Neuronal stem cell (in vitro differentiated cells): Measurements from ENCODE around the gene CHD2.
"Not testable (repeated sequence)": the region's sequence is repeated elsewhere in the genome, so short reads cannot be mapped to it uniquely, and the experiment has no call there.

Experiments
- DNase-seq: peaks from one replicate; pipeline ENCODE4 v3.0.0-alpha.2; 2013; ENCODE audit warnings: low spot score
- H2AFZ ChIP-seq: one replicate; pipeline ENCODE4 v1.6.1; 2013; ENCODE audit warnings: mild to moderate bottlenecking, low read length, inconsistent platforms
- H2AK5ac ChIP-seq: 2 replicates; pipeline ENCODE4 v1.6.1; 2013; ENCODE audit warnings: low read depth, mild to moderate bottlenecking, inconsistent platforms, low read length, moderate library complexity, mixed read lengths
- H2BK120ac ChIP-seq: 2 replicates; pipeline ENCODE4 v1.6.1; 2013; ENCODE audit warnings: low read depth, mild to moderate bottlenecking, inconsistent platforms, low read length, moderate library complexity, mixed read lengths
- H2BK12ac ChIP-seq: one replicate; pipeline ENCODE4 v1.6.1; 2013; ENCODE audit warnings: low read length, inconsistent platforms
- H2BK15ac ChIP-seq: 2 replicates; pipeline ENCODE4 v1.6.1; 2013; ENCODE audit warnings: mild to moderate bottlenecking, low read length, inconsistent platforms, mixed read lengths
- H2BK5ac ChIP-seq: one replicate; pipeline ENCODE4 v1.6.1; 2013; ENCODE audit warnings: inconsistent platforms, mild to moderate bottlenecking, low read length, moderate library complexity
- H3K14ac ChIP-seq: one replicate; pipeline ENCODE4 v1.6.1; 2013; ENCODE audit warnings: low read length, inconsistent platforms
- H3K18ac ChIP-seq: 2 replicates; pipeline ENCODE4 v1.6.1; 2013; ENCODE audit warnings: low read length, inconsistent platforms
- H3K23ac ChIP-seq: 2 replicates; pipeline ENCODE4 v1.6.1; 2013; ENCODE audit warnings: low read depth, mild to moderate bottlenecking, mixed read lengths, low read length, inconsistent platforms; ENCODE audit not compliant: poor library complexity
- H3K27ac ChIP-seq: replicated peaks from 3 replicates; pipeline ENCODE4 v1.5.1; 2013; ENCODE audit warnings: low read length, inconsistent platforms
- H3K27me3 ChIP-seq, 3 experiments: 2 replicates each; pipeline ENCODE4 v1.6.1; 2013; ENCODE audit warnings: low read length in 3 of 3, mild to moderate bottlenecking in 2 of 3, inconsistent platforms in 1 of 3, low read depth in 1 of 3, mixed read lengths in 1 of 3, moderate library complexity in 1 of 3; ENCODE audit not compliant: control insufficient read depth in 3 of 3, insufficient read depth in 3 of 3
- H3K36me3 ChIP-seq, 2 donors: replicated peaks in 1 of 2; 2 replicates each; pipeline ENCODE4 v1.6.1; 2013; ENCODE audit warnings: low read length in 2 of 2; ENCODE audit not compliant: control insufficient read depth in 2 of 2, insufficient read depth in 2 of 2
- H3K4ac ChIP-seq: 2 replicates; pipeline ENCODE4 v1.6.1; 2013; ENCODE audit warnings: inconsistent platforms, mild to moderate bottlenecking, low read length, moderate library complexity
- H3K4me1 ChIP-seq, 2 donors: 1 replicate in 1 of 2; 2 replicates in 1 of 2; pipeline ENCODE4 v1.6.1; 2013; ENCODE audit warnings: low read length in 2 of 2, low read depth in 1 of 2; ENCODE audit not compliant: control insufficient read depth in 2 of 2, insufficient read depth in 1 of 2
- H3K4me2 ChIP-seq: one replicate; pipeline ENCODE4 v1.6.1; 2013; ENCODE audit warnings: mild to moderate bottlenecking, low read length, inconsistent platforms; ENCODE audit not compliant: insufficient read depth, poor library complexity, severe bottlenecking
- H3K4me3 ChIP-seq, 2 donors: 2 replicates each; pipeline ENCODE4 v1.5.1; 2013; ENCODE audit warnings: low read length in 2 of 2, mild to moderate bottlenecking in 2 of 2, inconsistent platforms in 1 of 2, moderate library complexity in 1 of 2
- H3K79me1 ChIP-seq: one replicate; pipeline ENCODE4 v1.6.1; 2013; ENCODE audit warnings: low read depth, mild to moderate bottlenecking, inconsistent platforms, low read length, moderate library complexity
- H3K9ac ChIP-seq: one replicate; pipeline ENCODE4 v1.6.1; 2013; ENCODE audit warnings: mild to moderate bottlenecking, low read depth, low read length, inconsistent platforms; ENCODE audit not compliant: poor library complexity
- H3K9me3 ChIP-seq, 2 donors: replicated peaks in 1 of 2; 2 replicates each; pipeline versions ENCODE3 to v1.6.1; 2013; ENCODE audit warnings: low read length in 2 of 2, mild to moderate bottlenecking in 2 of 2, inconsistent platforms in 1 of 2, low read depth in 1 of 2, mixed read lengths in 1 of 2, moderate library complexity in 1 of 2; ENCODE audit not compliant: control insufficient read depth in 2 of 2, insufficient read depth in 1 of 2
- H4K8ac ChIP-seq: one replicate; pipeline ENCODE4 v1.6.1; 2013; ENCODE audit warnings: low read depth, mild to moderate bottlenecking, inconsistent platforms, low read length, moderate library complexity
- H4K91ac ChIP-seq: one replicate; pipeline ENCODE4 v1.6.1; 2013; ENCODE audit warnings: low read length, low read depth, mild to moderate bottlenecking, inconsistent platforms; ENCODE audit not compliant: poor library complexity
- WGBS, 2 donors: extraction: QIAGEN DNeasy Blood & Tissue Kit; methylation state at CpG; one replicate each; pipeline ENCODE4 v1.1.7; 2013; ENCODE audit warnings: missing lambda C conversion rate in 2 of 2, mixed read lengths in 1 of 2; ENCODE audit not compliant: insufficient read length in 2 of 2, insufficient replicate concordance in 1 of 2; ENCODE audit errors: extremely low coverage in 2 of 2; 5-methylcytosine and 5-hydroxymethylcytosine counted together

Gene CHD2

GRCh38 chr15:92869263-92869940 is 30.7 kb upstream of the CHD2 start:
- no peak for DNase-seq
- no peak overlapping the region for H2BK5ac ChIP-seq

GRCh38 chr15:92870010-92870591 is 30.0 kb upstream of the CHD2 start:
- H2BK15ac ChIP-seq: no peak overlapping the region
- no peaks in the 10 kb centered on the region for H3K79me1 ChIP-seq
- no peak for DNase-seq
- no peak overlapping the region for H2BK5ac ChIP-seq
- H3K36me3 ChIP-seq: no peaks in the 10 kb centered on the region
- H3K4me3 ChIP-seq: no peak overlapping the region
- H3K4me1 ChIP-seq: no peaks in the 10 kb centered on the region
- H3K4ac ChIP-seq: no peak overlapping the region
- H3K23ac ChIP-seq: no peak overlapping the region
- H3K18ac ChIP-seq: no peak overlapping the region
- H3K27me3 ChIP-seq: peaks cover 0 to 3% (median 0%) of the 10 kb centered on the region in 3 experiments
- no peak overlapping the region for H4K91ac ChIP-seq
- no peak overlapping the region for H3K14ac ChIP-seq
- no peak overlapping the region for H2BK120ac ChIP-seq
- H2BK12ac ChIP-seq: no peak overlapping the region
- no peak overlapping the region for H3K27ac ChIP-seq
- peak overlapping the region; percentile 56 for H2AFZ ChIP-seq
- WGBS, 2 donors: no CpG with 5 or more reads among the region's 9 CpGs
- H2AK5ac ChIP-seq: no peak overlapping the region
- H3K9ac ChIP-seq: no peak overlapping the region
- no peaks in the 10 kb centered on the region for H3K9me3 ChIP-seq
- H4K8ac ChIP-seq: no peak overlapping the region
- H3K4me2 ChIP-seq: no peak overlapping the region

More at GRCh38 chr15:92869263-92869940, 30.7 kb upstream of the CHD2 start:
- H3K9me3 ChIP-seq: peaks cover 0 to under 1% of the 10 kb centered on the region in 2 donors
- H3K36me3 ChIP-seq: no peaks in the 10 kb centered on the region
- H3K4me2 ChIP-seq: no peak overlapping the region
- no peak overlapping the region for H4K91ac ChIP-seq
- no peak overlapping the region for H3K27ac ChIP-seq
- peak overlapping the region; percentile 1 for H2BK15ac ChIP-seq
- H3K9ac ChIP-seq: no peak overlapping the region
- no peak overlapping the region for H3K4me3 ChIP-seq
- H3K23ac ChIP-seq: no peak overlapping the region
- no peaks in the 10 kb centered on the region for H3K79me1 ChIP-seq
- H2BK120ac ChIP-seq: no peak overlapping the region
- H3K4me1 ChIP-seq: peaks cover 0 to under 1% of the 10 kb centered on the region in 2 donors
- no peak overlapping the region for H3K4ac ChIP-seq
- H4K8ac ChIP-seq: no peak overlapping the region
- no peak overlapping the region for H3K14ac ChIP-seq
- H2AFZ ChIP-seq: peak overlapping the region; percentile 56
- no peak overlapping the region for H2AK5ac ChIP-seq
- no peak overlapping the region for H2BK12ac ChIP-seq
- no peak overlapping the region for H3K18ac ChIP-seq
- peaks cover 0 to 3% (median 0%) of the 10 kb centered on the region in 3 experiments for H3K27me3 ChIP-seq
- WGBS, 2 donors: no CpG with 5 or more reads among the region's 4 CpGs

DNA sequence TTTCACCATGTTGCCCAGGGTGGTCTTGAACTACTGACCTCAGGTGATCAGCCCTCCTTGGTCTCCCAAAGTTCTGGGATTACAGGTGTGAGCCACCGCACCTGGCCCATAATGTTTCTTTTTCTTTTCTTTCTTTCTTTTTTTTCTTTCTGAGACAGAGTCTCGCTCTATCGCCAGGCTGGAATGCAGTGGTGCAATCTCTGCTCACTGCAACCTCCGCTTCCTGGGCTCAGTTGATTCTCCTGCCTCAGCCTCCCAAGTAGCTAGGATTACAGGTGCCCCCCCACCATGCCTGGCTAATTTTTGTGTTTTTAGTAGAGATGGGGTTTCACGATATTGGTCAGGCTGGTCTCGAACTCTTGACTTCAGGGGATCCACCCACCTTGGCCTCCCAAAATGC is 27.2 kb upstream of the CHD2 start:
- H2BK12ac ChIP-seq, H3K9me3 ChIP-seq, H3K18ac ChIP-seq, H3K36me3 ChIP-seq, H3K4me3 ChIP-seq, H2AFZ ChIP-seq, H3K4me2 ChIP-seq, H3K4me1 ChIP-seq, H3K14ac ChIP-seq, H3K27me3 ChIP-seq, H2AK5ac ChIP-seq, H3K79me1 ChIP-seq, H3K23ac ChIP-seq, H3K4ac ChIP-seq, H3K9ac ChIP-seq, H4K91ac ChIP-seq, H3K27ac ChIP-seq, H2BK5ac ChIP-seq, H2BK15ac ChIP-seq, DNase-seq, H2BK120ac ChIP-seq, H4K8ac ChIP-seq: not testable (repeated sequence)
- no CpG with 5 or more reads among the region's 6 CpGs for WGBS, 2 donors

DNA sequence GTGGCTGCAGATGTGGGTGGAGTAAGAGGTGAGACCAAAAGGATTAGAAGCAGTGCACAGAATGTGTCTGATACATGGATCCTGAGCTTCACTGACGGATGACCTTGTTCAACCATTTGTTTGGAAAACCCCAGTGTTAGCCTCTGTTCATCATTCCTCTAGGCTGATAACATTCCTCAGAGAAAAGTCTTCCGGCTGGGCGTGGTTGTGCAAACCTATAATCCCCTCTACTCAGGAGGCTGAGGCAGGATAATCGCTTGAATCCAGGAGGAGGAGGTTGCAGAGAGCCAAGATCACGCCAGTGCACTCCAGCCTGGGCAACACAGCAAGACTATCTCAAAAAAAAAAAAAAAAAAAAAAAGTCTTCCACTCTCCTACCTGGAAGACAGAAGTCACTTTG is 23.1 kb upstream of the CHD2 start:
- no peak overlapping the region for H2BK5ac ChIP-seq
- no peak overlapping the region for H3K4me3 ChIP-seq
- H3K9ac ChIP-seq: no peak overlapping the region
- peak overlapping the region; percentile 5 for H2AFZ ChIP-seq
- no peaks in the 10 kb centered on the region for H3K79me1 ChIP-seq
- H2BK12ac ChIP-seq: no peak overlapping the region
- no peak overlapping the region for H3K4ac ChIP-seq
- DNase-seq: no peak
- no peak overlapping the region for H4K91ac ChIP-seq
- H3K36me3 ChIP-seq: no peaks in the 10 kb centered on the region
- H3K18ac ChIP-seq: no peak overlapping the region
- H2BK120ac ChIP-seq: no peak overlapping the region
- no peak overlapping the region for H3K14ac ChIP-seq
- no CpG with 5 or more reads among the region's 5 CpGs for WGBS, 2 donors
- peaks cover 18 to 21% of the 10 kb centered on the region in 2 donors for H3K4me1 ChIP-seq
- H3K4me2 ChIP-seq: no peak overlapping the region
- H2AK5ac ChIP-seq: no peak overlapping the region
- no peaks in the 10 kb centered on the region for H3K27me3 ChIP-seq
- H3K9me3 ChIP-seq: no peaks in the 10 kb centered on the region
- H3K27ac ChIP-seq: no peak overlapping the region
- H3K23ac ChIP-seq: no peak overlapping the region
- H4K8ac ChIP-seq: no peak overlapping the region
- no peak overlapping the region for H2BK15ac ChIP-seq
